Neural crest cell (in vitro differentiated cells): ENCODE measurements around the gene GALNTL6. TPM values are rescaled to one million over a fixed set of nuclear protein-coding genes. Genes with fewer than 3 reads are reported as not detected.
"Not testable (repeated sequence)": the region's sequence is repeated elsewhere in the genome, so short reads cannot be mapped to it uniquely, and the experiment has no call there.

Experiments used
- DNase-seq: peaks from one replicate; pipeline ENCODE4 v3.0.0; 2021; ENCODE audit warnings: low read depth, mixed read lengths, low spot score
- H3K27ac Mint-ChIP-seq: one replicate; pipeline ENCODE4 v1.8.0; 2021; ENCODE audit warnings: mild to moderate bottlenecking, mixed read lengths; ENCODE audit not compliant: unreplicated experiment
- H3K27me3 Mint-ChIP-seq: 2 replicates; pipeline ENCODE4 v1.8.0; 2021; ENCODE audit warnings: low read depth, mild to moderate bottlenecking, mixed read lengths
- H3K36me3 Mint-ChIP-seq: 2 replicates; pipeline ENCODE4 v1.8.0; 2021; ENCODE audit warnings: low read depth, mild to moderate bottlenecking, mixed read lengths
- H3K4me1 Mint-ChIP-seq: 2 replicates; pipeline ENCODE4 v1.8.0; 2021; ENCODE audit warnings: mixed read lengths
- H3K4me3 Mint-ChIP-seq: one replicate; pipeline ENCODE4 v1.8.0; 2021; ENCODE audit warnings: mild to moderate bottlenecking, mixed read lengths
- H3K9me3 Mint-ChIP-seq: 2 replicates; pipeline ENCODE4 v1.8.0; 2021; ENCODE audit warnings: mixed read lengths
- total RNA-seq: library from RNA; stranded (reverse); gene quantifications from 2 replicates; pipeline ENCODE4 v1.2.1, GENCODE V29; 2021
- TF ChIP-seq, protein P1 (sequence below): fragments of 200-600 bp; sonication (generic); conservative IDR thresholded peaks from 2 replicates; pipeline ENCODE4 v1.5.0; 2021; ENCODE audit warnings: antibody characterized with exemption, mild to moderate bottlenecking

Gene GALNTL6
- total RNA-seq, 1 donor from 2014 or later = 0.07 TPM

DNA sequence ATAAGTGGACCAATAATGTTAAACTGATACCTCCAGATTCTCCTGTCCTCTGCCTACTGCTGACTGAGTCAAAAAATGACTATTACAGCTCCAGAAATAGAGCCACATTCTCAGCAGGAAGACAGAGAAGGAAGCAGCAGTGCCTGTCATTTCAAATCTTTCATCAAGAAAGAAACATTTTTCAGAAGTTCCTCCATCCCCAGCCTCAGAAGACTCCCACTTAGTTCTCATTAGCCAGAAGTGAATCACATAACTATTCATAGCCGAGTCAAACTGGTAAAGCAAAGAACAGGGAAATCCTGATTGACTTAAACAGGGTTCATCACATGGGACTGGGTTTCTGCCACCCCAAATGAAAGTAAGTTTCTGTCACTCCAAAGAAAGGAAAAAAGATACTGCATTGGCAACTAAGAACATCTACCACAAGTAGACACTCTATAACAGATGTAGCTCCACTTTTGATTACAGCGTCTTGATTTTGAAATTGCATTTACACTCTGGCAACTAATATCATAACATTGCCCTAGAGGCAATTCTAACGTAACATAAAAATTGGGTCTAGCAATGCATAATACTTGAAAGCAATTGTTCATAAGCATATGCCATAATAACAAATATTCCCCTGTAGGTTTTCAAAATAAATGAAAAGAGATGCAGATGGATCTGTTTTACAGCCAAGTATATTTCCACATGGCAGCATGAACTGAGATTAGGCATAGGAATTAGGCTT is 599.8 kb downstream of the GALNTL6 start:
- H3K36me3 Mint-ChIP-seq = no peaks in the 10 kb centered on the region
- no peak for DNase-seq
- no peaks in the 10 kb centered on the region for H3K9me3 Mint-ChIP-seq
- H3K27ac Mint-ChIP-seq = no peak overlapping the region
- H3K27me3 Mint-ChIP-seq = no peaks in the 10 kb centered on the region
- no peaks in the 10 kb centered on the region for H3K4me1 Mint-ChIP-seq
- TF ChIP-seq, protein P1, sequence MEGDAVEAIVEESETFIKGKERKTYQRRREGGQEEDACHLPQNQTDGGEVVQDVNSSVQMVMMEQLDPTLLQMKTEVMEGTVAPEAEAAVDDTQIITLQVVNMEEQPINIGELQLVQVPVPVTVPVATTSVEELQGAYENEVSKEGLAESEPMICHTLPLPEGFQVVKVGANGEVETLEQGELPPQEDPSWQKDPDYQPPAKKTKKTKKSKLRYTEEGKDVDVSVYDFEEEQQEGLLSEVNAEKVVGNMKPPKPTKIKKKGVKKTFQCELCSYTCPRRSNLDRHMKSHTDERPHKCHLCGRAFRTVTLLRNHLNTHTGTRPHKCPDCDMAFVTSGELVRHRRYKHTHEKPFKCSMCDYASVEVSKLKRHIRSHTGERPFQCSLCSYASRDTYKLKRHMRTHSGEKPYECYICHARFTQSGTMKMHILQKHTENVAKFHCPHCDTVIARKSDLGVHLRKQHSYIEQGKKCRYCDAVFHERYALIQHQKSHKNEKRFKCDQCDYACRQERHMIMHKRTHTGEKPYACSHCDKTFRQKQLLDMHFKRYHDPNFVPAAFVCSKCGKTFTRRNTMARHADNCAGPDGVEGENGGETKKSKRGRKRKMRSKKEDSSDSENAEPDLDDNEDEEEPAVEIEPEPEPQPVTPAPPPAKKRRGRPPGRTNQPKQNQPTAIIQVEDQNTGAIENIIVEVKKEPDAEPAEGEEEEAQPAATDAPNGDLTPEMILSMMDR = no peak
- H3K4me3 Mint-ChIP-seq = no peak overlapping the region

DNA sequence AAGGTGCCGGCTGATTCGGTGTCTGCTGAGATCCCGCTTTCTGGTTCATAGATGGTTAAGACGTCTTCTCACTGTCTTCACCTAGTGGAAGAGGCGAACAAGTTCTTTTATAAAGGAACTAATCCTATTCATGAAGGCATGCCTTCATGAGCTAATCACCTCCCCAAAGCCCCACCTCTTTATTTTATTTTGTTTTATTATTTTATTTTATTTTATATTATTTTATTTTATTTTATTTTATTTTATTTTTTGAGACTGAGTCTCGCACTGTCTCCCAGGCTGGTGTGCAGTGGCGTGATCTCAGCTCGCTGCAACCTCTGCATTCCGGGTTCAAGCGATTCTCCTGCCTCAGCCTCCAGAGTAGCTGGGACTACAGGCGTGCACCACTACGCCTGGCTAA is 615.8 kb downstream of the GALNTL6 start:
- not testable (repeated sequence) for H3K27ac Mint-ChIP-seq, H3K4me3 Mint-ChIP-seq, H3K27me3 Mint-ChIP-seq, H3K9me3 Mint-ChIP-seq, H3K4me1 Mint-ChIP-seq, DNase-seq, H3K36me3 Mint-ChIP-seq

DNA sequence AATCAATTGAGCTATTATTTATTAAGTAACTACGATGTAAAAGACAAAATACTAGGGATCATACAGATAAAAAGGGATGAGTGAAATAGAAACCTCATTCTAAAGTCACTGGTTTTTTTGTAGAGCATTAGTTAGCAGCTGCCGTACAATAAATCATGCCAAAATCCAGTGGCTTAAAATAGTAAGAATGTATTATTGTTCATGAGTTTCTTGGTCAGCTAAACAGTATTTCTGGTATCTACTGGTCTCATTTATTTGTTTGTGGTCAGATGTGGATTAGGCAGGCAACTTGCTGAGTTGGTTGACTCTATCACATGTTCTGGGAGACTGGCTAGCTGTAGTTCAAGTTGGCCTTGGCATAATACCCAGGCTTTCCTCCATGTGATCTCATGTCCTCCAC is 667.3 kb downstream of the GALNTL6 start:
- DNase-seq = no peak
- Mint-ChIP-seq H3K4me1 (no peaks in the 10 kb centered on the region), H3K9me3 (peaks cover 3% of the 10 kb centered on the region), H3K27ac (no peak overlapping the region), H3K27me3 (no peaks in the 10 kb centered on the region), H3K4me3 (no peak overlapping the region), H3K36me3 (no peaks in the 10 kb centered on the region)
- TF ChIP-seq, protein P1 = no peak

DNA sequence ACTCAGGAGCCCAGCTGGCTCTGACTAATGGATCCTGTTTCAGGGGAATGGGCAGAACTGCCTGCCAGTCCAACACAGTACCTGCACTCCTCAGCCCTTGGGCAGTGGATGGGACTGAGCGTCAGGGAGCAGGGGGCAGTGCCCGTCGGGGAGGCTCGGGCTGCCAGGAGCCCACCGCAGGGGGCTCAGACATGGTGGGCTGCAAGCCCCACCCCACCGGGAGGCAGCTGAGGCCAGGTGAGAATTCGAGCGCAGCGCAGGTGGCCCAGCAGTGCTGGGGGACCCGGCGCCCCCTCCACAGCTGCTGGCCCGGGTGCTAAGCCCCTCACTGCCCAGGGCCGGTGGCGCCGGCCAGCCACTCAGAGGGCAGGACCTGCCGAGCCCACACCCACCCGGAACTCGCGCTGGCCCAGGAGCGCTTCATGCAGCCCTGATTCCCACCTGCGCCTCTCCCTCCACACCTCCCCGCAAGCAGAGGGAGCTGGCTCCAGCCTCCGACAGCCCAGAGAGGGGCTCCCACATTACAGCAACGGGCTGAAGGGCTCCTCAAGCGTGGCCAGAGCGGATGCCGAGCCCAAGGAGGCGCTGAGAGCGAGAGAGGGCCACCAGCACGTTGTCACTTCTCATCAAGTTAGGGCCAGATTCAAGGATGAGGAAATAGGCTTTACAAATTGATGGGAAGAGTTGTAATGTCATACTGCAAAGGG is 668.8 kb downstream of the GALNTL6 start:
- H3K4me3 Mint-ChIP-seq = no peak overlapping the region
- H3K27me3 Mint-ChIP-seq = no peaks in the 10 kb centered on the region
- peaks cover 3% of the 10 kb centered on the region for H3K9me3 Mint-ChIP-seq
- TF ChIP-seq, protein P1 = no peak
- no peak overlapping the region for H3K27ac Mint-ChIP-seq
- no peak for DNase-seq
- H3K4me1 Mint-ChIP-seq = no peaks in the 10 kb centered on the region
- H3K36me3 Mint-ChIP-seq = no peaks in the 10 kb centered on the region

DNA sequence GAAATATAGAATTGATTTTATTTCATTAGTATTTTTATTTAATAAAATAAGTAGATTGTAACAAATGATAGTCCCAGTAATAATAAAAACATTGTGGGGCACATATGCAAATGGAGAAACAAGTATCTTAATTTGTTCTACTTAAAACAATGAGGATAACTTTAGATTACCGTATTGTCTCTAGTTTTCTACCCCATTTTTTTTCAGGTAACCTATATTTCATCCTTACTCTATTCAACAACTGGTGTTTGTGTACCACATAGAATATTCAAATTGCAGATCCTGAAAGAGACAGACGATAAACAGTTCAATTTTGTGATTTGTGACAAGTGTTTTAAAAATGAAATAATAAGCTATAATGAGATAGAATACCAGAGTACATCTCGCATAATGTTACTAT is 671.8 kb downstream of the GALNTL6 start:
- TF ChIP-seq, protein P1 = no peak
- H3K9me3 Mint-ChIP-seq = no peaks in the 10 kb centered on the region
- H3K27me3 Mint-ChIP-seq = no peaks in the 10 kb centered on the region
- H3K27ac Mint-ChIP-seq = no peak overlapping the region
- no peaks in the 10 kb centered on the region for H3K4me1 Mint-ChIP-seq
- no peak for DNase-seq
- H3K4me3 Mint-ChIP-seq = no peak overlapping the region
- H3K36me3 Mint-ChIP-seq = no peaks in the 10 kb centered on the region

DNA sequence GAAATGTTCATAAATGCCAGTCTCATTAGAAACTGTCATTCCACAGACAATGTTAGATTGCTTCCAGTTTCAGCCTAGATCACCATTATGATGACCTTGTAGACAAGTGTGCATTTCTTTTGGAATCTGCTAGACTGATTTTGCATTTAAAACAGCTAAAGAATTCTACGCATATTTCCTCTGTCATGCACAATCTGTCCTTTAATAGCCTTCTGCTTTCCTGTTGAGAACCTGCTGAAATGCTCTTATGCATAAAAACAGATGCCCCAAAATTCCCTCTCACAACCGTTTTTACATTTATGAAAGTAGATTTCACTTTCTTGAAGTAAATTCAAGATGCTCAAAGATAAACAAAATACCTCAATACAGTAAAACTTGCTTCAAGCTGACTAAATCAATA is 673.3 kb downstream of the GALNTL6 start:
- Mint-ChIP-seq H3K4me1 (no peaks in the 10 kb centered on the region), H3K9me3 (no peaks in the 10 kb centered on the region), H3K4me3 (no peak overlapping the region), H3K27ac (no peak overlapping the region), H3K27me3 (no peaks in the 10 kb centered on the region), H3K36me3 (no peaks in the 10 kb centered on the region)
- DNase-seq = no peak
- TF ChIP-seq, protein P1 = no peak
